Measurements from ENCODE around the gene GTSE1. TPM values are rescaled to one million over a fixed set of nuclear protein-coding genes. Genes with fewer than 3 reads are reported as not detected.

GTSE1 gene
- total RNA-seq, 1 experiment from 2014 or later: 27.8 TPM

DNA sequence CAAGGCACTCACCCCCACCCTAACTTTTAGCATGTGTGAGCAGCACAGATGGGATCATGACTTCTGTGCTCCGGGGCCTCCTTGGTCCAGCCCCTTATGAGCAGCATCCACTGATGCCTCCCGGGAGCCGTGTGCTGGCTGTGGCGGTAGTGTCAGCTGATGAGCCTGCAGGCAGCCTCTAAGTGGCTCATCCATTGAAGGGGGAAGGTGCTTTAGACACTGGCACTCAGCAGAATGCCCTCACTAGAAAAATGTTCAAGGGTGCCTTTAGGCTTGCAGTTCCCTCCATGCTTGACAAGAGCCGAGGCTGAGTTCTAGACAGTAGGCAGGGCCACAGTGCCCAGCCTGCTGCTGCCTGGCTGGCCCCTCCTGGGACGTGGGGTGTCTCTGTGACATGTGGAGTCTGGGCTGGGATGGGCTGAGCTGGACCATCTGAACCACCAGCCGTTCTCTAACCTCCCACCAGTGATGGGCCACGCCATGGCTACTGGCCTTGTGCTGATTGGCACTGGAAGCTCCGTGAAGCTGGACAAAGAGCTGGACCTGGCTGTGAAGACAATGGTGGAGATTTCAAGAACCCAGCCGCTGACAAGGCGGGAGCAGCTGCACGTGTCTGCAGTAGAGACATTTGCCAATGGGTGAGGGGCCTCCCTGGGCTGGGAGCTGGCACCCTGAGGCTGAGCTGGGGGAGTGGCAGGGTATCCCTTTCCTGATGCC, 23.1 kb upstream of the GTSE1 start:
- no peak for DNase-seq (ENCODE audit: low read depth)

DNA sequence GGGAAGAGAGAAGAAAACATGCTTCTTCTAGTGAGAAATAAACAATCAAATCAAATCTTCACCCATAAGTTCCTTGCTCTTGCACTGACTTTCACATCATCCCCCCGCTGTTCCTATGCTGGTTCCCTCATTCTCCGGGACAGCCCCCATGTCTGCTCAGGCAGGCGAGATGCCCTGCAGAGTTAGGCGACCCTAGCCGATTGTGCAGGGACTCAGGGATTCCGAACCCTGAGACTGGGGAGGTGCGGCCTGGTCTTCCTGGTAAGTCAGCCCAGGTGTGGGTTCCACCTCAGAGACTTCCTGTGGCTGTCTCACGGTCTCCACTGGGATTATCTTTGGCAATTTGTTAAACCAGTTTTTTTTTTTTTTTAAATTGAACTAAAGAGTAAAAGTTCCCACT, 22.3 kb upstream of the GTSE1 start:
- no peak for DNase-seq (ENCODE audit: low read depth)

DNA sequence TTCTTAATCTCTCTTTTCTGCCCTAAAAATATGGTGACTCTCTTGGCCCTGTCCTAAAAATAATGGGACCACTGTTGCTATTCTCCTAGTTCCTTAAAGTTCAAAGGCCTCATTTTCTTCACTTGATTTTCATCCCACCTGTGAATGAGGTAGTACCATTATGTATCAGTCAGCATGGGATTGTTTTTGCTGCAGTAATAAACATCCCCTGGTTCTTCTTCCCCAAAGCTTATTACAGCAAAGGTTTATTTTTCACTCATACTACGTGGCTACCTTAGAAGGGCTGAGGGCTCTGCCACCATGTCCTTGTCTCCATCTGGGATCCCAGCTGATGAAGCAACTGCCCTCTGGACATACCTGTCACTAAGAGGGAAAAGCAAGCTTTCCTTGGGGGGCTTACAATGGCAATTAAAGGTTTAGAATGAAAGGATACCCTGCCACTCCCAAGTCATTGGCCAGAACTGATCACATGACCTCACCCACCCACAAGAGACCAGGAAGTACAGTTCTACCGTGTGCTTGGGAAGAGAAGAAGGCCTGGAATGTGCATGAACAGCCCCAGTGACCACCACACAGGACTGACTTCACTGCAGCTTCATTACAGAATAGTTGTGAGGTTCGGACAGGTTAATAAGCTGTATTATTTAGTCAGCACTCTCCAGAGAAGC, 21.1 kb upstream of the GTSE1 start:
- no peak for DNase-seq (ENCODE audit: low read depth)

DNA sequence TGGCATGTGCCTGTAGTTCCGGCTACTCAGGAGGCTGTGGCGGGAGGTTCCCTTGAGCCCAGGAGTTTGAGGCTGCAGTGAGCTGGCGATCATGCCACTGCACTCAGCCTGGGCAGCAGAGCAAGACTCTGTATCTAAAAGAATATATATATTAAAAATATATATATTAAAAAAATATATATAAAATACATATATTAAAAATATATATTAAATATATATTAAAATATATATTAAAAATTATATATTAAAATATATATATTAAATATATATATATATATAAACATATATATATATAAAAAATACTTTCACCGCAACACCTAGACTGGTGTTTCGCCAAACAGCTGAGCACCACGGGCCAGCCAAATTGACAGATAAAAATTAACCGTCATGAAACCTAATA, 20.1 kb upstream of the GTSE1 start:
- no peak for DNase-seq (ENCODE audit: low read depth)

DNA sequence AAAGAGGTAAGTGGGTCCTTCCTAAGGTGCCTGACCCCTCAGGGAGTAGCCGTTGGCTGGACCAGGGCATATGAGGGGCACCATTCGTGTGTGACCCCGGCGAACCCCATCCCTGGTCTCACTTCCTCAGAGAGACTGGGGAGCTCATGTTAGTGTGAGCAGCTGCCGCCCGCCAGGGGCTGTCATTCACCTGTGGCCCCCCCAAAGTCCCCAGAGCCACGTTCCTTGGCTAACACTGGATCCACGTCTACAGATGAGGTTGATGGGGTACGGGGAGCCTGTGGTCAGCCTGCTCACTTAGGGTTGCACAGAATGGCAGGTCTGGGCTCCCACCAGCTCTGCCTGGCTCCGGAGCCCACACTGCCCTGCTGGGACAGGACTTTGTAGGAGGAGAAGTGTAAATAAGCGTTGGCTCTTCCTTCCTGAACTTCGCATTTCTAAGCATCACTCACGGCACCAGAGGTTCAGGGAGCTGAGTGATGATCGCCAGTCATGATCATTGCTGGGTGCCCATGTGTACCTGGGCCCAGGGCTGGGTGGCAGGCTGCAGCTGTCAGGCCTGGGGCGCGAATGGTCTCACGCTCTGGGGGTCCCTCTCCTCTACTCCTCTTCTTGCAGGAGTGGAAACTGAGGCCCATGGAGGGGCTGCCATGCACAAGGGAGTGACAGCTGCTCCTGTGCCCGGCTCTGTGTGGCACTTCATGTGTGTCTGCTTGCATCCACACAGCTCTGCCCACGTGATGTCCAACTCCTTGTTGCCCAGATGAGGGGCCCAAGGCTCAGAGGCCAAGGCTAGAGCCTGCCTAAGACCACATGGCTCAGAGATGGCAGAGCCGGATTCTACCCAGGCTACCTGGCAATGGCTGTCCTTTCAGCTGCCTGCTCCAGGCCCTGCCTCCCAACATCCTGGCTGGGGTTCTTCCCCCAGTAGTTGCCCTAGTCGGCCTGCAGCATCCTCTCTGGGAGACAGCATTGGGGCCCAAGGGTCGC, 17.7 kb upstream of the GTSE1 start:
- DNase-seq (ENCODE audit: low read depth): no peak

DNA sequence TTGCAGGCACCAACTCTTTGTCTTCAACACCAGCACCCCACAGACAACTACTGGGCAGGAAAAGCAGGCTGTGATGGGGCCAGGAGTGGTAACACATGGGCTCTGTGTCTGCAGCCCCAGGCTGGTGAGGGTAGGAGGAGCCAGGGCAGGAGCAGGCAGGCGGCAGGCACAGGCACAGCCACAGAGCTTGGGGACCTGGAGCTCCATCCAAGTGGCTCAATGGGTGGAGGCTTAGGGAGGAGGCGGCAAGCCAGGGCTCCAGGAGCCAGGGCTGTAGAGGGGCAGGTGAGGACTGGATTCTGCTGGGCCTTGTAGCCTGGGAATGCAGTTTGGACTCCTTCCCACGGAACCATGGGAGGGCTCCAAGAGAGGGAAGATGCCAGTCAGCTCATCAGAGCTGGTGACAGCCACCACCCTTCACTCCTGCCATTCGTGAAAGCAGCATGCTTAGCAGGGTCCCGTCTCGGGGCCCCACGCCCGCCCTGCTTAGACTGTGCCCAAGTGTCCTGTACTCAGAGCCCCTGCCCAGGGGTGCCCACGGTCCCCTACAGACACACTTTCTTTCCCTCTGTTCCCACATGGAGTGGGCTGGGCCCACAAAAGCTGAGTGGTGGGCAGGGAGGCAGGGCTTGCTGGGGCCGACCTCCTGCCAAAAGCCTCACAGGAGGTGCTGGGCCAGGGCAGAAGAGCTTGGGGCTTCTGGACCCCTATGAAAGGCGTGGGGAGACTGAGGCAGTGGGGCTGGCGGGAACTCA, 16.4 kb upstream of the GTSE1 start:
- DNase-seq (ENCODE audit: low read depth): no peak

DNA sequence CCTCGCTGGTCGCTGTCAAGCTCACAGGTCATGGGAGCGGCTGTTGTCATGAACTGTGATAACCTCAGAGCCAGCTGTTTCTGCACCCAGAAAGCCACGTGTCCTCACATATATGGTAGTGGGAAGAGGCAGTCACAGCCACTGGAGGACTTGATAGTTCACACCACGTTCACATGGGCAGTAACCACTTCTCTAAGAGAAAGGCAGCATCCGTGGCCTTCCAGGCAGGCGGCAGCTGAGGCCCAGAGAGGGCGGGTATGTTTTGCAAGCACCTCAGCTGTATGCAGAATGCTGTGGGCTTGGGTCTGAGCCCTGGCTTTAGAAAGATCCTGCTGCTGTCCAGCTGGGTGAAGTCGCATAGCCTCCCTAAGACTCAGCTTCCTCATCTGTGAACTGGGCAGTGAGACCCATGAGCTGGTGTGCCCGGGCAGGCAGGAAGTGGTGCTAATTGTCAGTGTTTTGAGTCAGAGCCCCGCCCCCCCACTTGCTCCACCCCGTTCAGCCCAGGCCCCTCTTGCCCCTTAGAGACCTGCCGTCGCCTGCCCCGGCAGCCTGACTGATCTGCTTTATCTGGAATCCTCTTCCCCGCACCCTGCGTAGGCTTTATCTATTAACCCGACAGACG, 15.6 kb upstream of the GTSE1 start:
- no peak for DNase-seq (ENCODE audit: low read depth)

DNA sequence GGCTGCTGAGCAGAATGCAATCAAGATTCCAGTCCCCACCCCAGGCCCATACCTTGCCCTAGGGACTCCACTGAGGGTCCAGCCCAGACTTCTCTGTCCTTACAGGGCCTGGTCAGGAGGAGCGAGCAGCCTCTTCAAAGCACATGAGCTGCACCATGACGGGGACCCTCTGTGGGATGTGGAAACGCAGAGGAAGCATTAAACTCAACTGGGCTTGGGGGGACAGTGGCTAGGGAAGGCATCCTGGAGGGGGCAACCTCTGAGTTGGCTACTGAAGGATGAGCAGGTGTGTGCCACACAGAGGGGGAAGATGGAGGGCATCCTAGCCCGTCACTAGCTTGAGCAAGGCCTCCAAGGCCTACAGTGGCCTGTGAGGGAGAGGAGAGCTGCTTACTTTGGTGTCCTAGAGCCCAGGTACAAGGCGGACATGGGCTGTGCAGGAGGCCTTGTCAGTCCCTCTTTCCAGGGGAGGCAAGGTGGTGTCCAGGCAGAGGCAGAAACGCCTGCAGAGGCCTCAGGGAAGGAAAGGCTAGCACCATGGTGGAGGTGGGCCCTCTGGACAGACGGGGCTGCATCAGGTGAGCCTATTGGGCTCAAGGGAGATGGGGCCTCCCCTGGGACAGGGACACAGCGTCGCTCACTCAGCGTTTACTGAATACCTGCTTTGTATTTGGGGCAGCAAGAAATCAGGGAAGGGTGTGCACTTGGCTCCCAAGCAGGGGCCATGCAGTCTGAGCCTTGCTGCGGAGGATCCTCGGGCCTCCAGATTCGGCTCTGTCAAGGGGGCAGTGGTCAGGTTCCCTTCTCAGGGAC, 14.6 kb upstream of the GTSE1 start:
- no peak for DNase-seq (ENCODE audit: low read depth)

DNA sequence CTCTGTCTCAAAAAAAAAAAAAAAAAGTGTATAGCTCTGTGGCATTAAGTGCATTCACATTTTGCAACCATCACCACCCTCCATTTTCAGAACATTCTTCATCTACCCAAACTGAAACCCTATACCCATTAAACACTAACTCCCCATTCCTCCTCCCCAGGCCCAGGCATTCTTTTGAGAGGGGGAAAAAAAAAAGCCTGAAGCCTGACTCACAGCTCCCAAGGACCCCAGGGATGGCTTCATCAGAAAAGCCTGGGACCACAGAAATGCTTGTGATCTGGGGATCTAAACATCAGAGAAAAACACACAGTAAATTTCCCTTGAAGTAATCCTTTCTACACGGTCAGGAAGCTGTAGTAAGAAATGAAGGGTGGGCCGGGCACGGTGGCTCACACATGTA, 10.7 kb upstream of the GTSE1 start:
- DNase-seq (ENCODE audit: low read depth): no peak

DNA sequence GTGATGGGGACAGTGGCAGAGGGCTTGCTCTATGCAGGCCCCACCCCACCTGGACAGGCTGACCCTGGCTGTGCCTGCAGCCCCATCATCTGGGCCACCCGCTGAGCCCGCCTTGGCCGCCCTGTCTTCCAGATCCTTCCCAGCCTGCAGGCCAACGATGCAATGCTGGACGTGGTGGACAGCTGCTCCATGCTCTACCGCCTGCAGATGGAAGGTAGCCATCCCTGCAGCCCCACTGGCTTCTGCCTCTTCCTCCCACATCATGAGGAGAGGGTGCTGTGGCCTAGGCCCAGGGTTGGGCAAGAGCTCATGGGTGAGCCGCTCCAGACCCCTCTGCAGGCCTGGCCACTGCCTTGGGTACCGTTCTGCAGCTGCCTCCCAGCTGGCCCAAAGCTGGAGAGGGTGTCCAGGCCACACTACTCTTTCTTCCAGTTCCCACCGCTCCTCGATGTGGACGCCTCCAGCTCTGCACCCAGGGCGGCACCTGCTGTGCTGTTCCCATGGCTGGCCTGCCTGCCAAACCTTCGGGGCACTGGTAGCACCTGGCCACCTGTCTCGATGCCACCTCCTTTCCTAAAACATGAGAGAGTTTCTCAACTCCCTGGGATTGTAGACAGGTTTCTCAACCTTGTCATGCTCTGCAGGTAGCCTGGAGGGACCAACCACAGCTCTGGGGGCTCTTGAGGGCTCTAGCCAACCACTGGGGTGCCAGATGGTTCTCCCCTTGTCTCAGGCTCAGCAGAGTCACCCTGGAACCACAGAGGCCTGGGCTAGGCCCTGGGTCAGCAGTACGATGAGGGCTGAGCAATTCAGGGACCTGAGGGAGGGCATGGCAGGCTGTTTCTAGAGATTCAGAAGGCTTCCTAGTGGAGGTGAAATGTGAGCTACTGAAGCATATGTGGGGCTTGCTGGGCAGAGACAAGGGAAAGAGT, 9.5 kb upstream of the GTSE1 start:
- DNase-seq (ENCODE audit: low read depth): no peak

DNA sequence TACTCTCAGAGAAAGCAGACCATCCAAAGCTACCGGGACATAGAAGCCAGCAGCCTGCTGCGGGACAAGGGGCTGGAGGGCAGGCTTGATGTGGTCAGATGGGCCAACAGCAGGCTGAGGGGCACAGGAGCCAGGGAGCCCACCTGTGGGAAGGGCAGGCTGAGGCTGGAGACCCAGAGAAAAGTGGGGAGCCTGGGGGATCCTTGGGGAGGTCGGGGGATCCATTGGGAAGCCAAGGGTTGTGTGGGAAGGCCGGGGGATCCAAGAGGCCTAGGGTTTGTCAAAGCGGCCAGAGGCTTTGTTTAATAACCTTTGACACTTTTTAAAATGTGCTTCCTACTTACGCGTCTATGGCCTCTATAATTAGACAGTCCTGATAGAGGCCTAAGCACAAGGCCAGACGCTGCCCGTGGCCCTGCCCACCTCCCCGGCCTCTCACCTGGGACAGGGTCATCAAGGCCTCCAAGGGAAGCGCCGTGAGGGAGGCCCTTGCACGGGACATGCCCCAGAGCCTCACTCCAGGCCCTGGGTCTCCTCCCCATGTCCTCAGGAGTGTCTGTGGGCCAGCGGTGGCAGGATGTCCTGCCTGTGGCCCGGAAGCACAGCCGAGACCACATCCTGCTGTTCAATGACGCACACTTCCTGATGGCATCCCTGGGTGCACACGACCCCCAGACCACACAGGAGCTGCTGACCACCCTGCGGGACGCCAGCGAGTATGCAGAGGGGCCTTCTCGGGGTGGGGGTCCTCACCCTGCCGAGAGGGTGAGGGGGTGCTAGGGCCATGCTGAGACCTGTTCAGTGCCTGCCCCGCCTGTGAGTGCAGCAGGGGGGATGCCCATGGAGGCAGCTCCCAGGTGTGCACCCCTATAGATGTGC, 8.6 kb upstream of the GTSE1 start:
- DNase-seq (ENCODE audit: low read depth): peak; percentile 10

DNA sequence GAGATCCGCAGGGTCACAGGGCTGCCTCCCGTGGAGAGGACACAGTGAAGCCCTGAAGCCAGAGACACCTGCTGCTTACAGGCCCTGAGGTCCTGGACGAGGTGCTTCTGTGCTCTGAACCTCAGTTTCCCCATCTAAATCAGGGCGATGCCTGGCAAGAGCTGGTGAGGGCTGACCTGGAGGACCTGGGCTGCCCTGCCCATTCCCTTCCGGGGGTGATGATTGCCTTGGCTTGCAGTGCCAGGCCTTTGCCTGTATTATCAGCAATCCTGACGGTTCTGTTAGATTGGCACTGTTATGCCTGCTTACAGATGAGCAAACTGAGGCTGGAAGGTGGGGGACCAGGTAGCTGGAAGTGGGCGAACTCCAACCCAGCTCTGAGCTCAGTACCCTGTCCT, 7.8 kb upstream of the GTSE1 start:
- DNase-seq (ENCODE audit: low read depth): no peak

DNA sequence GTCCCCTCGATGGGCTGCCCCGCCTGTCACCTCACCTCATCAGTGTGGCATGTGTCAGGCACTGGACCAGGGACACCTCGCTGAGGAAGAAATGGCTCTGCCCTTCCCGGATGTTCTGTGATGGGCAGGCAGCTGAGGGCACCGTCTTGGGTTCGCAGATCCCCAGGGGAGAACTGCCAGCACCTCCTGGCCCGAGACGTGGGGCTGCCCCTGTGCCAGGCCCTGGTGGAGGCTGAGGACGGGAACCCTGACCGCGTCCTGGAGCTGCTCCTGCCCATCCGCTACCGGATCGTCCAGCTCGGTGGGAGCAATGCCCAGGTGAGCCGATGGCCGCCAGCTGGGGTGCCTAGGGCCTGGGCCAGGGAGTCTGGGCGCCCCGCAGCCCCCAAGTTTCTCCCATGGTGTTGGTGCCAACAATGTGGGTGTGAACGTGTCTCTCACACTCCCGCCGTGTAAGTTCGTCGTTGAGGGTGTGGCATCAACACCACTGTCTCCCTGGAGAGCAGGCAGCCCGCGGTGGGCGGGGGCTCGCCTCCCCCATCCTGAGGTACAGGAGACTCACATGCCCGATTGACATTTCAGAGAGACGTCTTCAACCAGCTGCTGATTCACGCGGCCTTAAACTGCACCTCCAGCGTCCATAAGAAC, 7.3 kb upstream of the GTSE1 start:
- DNase-seq (ENCODE audit: low read depth): no peak

DNA sequence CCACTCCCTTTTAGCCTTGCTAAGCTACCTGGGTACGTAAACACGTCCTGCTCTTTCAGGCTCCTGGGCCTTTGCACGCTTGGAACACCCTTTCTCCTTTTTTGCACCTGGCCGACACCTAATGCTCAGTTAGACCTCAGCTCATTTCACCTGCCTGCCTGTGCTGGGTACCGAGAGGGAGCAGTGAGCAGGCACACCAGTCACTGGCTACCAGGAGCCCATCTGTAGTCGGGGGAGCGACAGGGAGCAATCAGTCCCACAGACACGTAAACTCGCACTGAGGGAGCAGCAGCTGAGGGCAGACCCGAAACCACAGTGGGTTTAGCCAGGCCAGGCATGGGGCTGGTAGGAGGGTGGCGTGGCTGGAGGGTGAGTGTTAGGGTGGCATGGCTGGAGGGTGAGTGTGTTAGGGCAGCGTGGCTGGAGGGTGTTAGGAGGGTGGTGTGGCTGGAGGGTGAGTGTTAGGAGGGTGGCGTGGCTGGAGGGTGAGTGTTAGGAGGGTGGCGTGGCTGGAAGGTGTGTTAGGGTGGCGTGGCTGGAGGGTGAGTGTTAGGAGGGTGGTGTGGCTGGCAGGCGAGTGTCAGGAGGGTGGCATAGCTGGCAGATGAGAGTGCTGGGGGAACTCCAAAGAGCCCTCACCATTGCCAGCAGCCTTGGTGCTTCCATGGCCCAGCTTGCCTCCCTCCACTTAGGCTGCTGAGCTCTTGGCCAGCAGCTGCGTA, 6.4 kb upstream of the GTSE1 start:
- no peak for DNase-seq (ENCODE audit: low read depth)

DNA sequence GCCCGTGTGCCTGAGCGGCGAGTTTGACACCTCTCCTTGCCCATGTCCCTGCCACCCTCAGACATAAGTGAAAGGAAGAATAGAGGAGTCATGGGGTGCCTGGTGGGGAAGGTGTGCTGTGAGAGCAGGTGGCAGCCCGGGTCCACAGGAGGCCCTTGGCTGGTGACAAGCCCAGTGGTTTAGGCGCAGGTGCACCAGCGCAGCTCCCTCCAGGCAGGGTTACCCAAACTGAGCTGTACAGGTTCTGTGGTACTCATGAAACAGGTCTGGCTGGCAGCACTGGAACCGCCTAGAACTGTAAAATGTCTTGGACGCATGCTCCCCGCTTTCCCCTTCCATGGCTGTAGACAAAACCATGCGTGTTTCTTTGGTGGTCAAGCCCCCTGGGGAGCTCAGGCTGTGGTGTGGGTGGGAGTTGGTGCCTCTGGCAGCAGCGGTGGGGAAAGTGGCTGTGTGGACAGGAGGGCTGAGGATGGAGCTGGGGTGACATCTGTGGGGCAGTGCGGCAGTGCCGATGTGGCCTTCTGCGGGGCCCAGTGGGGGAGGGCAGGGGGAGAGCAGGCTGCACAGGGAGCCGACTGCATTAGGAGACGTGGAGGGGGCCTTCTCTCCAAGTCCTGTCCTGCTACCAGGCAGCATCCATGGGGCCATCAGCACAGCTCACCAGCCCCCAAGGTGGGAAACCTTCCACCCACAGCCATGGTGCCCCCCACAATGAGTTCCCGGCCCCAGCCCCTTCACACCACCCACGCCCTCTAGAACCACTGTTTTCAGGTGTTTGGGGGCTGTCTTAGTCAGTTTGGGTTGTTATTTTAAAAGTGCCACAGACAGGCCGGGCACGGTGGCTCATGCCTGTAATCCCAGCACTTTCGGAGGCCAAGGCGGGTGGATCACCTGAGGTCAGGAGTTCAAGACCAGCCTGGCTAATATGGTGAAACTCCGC, 5.6 kb upstream of the GTSE1 start:
- DNase-seq (ENCODE audit: low read depth): no peak

DNA sequence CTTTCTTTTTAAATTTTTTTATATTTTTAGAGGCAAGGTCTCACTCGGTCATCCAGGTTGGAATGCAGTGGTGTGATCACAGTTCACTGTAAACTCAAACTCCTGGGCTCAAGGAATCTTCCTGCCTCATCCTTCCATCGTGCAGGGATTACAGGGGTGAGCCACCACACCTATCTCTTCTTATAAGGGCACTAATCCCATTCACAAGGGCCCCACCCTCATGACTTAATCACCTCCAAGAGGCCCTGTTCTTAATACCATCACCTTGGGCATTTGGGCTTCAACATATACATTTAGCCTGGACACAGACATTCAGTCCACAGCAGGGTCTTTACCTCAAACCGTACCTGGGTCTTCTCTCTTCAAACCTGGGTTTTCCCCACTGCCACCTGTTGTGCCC, 4.5 kb upstream of the GTSE1 start:
- no peak for DNase-seq (ENCODE audit: low read depth)

All from Daoy (cell line).